ACHN (cell line): ENCODE measurements around the gene USP53.
"Not testable (repeated sequence)": the region's sequence is repeated elsewhere in the genome, so short reads cannot be mapped to it uniquely, and the experiment has no call there.

Experiments used
- DNase-seq: peaks from one replicate; pipeline ENCODE4 v3.0.0-alpha.2; 2015
- in situ Hi-C: cut with HindIII; loops from 2 replicates; pipeline ENCODE4 v1.10.0; 2017; ENCODE audit warnings: low sequenced_read_pairs, low pct_ligation_motif_present, low pct_unique_long_range_greater_than_20kb

The USP53 gene

GRCh38 chr4:119218093-119218492 is 5.6 kb downstream of the USP53 start:
- in situ Hi-C loops, result no loop called here
- no peak for DNase-seq

- DNase-seq, result no peak
- in situ Hi-C loops, result no loop called here
These were observed 8.9 kb downstream of the USP53 start for GRCh38 chr4:119221412-119221811.

GRCh38 chr4:119227690-119228089 is 15.2 kb downstream of the USP53 start:
- DNase-seq, result no peak
- in situ Hi-C loops, result no loop called here

DNA sequence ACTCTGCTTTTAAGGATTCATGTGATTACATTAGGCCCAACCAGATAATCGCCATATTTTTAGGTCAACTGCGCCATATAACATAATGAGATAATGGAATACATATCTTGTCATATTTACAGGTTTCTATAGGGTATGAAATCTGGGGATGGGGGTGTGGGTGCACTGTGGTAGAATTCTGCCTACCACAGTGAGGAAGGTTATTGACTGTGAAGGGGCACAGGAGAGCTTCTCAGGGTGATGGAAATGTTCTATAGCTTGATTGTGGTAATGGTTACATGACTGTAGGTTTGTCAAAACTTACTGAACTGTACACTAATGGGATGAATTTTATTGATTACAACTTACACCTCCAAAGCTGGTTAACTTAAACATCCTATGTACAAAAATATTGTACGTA is 15.9 kb downstream of the USP53 start:
- no peak for DNase-seq
- in situ Hi-C loops, result no loop called here

DNA sequence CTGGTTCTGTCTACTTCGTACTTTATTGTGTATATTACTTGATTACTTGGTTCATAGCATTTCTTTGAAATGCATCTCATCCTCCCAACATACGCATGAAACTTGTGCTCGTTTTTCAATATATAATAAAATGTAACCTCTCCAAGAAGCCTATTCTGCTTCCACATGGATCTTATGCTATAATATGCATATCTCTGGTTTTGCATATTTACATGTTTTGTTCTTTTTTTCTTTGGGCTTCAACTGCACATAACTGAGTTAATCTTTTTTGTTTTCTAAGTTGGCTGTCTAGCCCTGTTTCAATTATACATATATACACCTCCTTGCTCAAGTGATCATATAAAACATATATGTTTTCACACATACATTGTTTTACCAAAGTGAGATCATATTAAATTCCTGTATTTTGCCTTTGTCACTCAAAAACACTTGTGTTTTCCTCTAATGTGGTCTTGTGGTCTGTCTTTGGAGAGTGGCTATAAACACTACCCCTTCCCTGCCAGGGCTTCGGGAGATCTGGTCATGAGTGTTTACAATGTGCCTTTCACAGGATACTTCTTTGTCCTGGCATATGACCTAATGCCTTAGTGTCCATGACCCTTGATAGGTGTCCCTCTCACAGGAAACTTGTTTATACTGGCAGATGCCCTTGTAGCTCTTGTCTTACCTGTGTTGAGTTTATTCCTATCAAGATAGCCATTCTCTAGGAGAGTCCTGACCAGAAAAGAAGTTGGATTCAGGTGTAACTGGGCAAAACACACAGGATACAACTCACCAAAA is 17.6 kb downstream of the USP53 start:
- no peak for DNase-seq
- in situ Hi-C loops, result no loop called here

GRCh38 chr4:119231491-119231890 is 19.0 kb downstream of the USP53 start:
- no peak for DNase-seq
- in situ Hi-C loops, result no loop called here

DNA sequence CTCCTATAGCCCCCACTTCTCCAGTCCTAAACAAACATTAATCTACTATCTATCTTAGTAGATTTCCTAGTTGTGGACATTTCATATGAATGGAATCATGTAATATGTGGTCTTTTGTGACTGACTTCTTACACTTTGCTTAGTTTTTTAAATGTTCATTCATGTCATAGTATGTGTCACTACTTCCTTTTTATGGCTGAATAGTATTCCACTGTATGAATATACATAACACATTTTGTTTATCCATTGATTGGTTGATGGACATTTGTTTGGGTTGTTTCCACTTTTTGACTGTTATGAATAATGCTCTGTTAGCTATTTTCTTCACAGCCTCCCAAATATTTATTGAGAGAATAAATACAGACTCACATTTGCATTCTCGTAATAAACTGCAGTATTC is 19.8 kb downstream of the USP53 start:
- in situ Hi-C loops, result no loop called here
- no peak for DNase-seq

DNA sequence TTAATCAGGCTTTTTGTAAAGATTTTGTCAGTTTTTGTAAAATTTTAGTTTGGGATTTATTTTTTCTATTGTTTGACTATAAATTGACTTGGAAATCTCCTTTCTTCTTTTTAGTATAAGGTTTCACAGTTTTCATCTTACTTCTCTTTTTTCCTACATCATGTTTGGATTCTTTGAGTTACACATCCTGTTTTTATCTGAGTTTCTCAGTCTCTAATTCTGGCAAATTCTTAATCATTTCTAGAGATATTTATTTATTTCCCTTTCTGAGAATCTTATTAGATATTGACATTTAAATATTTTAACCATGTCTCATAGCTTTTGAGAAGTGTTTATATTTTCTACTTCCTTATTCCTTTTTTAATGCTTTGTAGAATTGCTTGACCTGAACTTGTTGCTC is 20.7 kb downstream of the USP53 start:
- no peak for DNase-seq
- in situ Hi-C loops, result no loop called here

GRCh38 chr4:119233750-119234149 is 21.2 kb downstream of the USP53 start:
- DNase-seq, result no peak
- in situ Hi-C loops, result no loop called here

GRCh38 chr4:119237201-119237600 is 24.7 kb downstream of the USP53 start:
- DNase-seq, result no peak
- in situ Hi-C loops, result no loop called here

- in situ Hi-C loops, result no loop called here
- no peak for DNase-seq
These were observed 25.1 kb downstream of the USP53 start for GRCh38 chr4:119237642-119238041.

- no peak for DNase-seq
- in situ Hi-C loops, result no loop called here
These were observed 25.7 kb downstream of the USP53 start for GRCh38 chr4:119238068-119238722.

DNA sequence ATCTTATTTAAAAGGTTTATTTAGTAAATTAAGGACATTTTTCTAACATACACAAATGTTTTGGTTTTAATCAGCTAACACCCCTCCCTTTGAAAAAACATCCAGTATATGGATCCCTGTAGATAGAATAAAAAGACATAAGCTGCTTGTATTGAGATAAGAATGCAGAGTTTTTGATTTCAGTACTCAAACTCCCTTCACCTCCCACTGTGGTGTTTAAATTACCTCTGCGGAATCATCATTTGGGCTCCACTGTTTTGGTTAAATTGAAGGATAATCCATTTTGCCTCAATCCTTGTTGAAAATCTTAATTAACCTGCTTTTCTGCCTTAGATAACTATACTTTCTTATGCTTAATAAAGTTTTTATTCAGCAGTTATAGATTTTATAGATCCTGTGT is 27.6 kb downstream of the USP53 start:
- in situ Hi-C loops, result no loop called here
- DNase-seq, result no peak

GRCh38 chr4:119240568-119240967 is 28.1 kb downstream of the USP53 start:
- DNase-seq, result no peak
- in situ Hi-C loops, result no loop called here

DNA sequence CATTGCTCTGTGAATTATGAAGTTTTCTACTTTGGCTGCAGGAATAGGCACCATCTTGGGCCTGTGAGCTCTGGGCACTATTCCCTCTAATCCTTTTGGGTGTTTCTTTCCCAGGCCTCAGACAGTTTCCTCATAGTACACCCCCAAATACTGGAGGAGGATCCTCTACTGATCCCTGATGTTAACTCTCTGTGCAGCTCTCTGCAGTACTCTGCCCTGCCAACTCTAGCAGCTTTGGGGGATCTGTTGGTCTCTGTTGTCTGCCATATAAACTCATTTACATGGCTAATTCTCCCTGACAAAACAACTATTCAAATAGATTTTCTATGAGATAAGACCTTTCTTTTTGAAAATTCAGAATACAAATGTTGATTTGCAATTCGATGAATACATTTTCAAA is 29.9 kb downstream of the USP53 start:
- DNase-seq, result no peak
- in situ Hi-C loops, result no loop called here

DNA sequence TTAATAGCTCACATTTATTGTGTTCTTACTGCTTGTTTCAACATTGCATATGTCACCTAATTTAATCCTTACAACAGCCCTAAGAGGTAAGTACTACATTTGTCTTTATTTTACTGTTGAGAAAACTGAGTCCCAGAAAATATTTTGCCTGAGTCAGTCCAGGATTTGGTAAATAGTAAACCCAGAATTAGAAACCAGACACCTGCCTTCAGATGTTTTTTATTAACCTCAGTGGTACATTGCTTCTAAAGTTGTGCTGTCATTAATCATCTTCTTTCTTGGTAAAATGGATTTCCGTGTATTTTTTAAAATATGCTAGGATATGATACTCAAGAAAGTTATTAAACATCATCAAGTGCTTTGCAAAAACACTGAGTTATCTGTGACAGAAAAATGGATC is 31.4 kb downstream of the USP53 start:
- DNase-seq, result no peak
- in situ Hi-C loops, result no loop called here

- no peak for DNase-seq
- in situ Hi-C loops, result no loop called here
These were observed 31.8 kb downstream of the USP53 start for GRCh38 chr4:119244344-119244743.

- no peak for DNase-seq
- in situ Hi-C loops, result no loop called here
These were observed 32.3 kb downstream of the USP53 start for GRCh38 chr4:119244832-119245231.

DNA sequence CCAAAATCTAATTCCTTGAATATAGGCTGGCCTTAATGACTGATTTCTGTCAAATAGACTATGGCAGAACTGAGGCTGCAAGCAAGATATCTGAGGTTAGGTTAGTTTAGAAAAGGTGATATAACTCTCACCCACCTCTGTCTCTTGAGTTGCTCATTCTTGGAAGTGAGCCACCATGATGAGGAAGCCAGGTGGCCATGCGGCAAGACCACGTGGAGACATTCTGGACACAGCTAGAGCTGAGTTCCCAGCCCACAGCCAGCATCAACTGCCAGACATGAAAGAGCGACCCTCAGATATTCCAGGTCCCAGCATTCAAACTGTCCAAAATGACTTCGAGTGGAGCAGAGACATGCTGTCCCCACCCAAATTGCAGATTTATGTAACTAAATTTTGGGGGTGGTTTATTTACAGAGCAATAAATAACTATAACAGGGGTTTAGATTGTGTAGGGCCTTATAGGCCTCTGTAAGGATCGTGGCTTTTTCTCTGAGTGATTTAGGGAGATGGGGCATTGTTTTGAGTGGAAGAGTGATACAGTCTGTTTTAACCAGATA is 33.7 kb downstream of the USP53 start:
- no peak for DNase-seq
- in situ Hi-C loops, result no loop called here

DNA sequence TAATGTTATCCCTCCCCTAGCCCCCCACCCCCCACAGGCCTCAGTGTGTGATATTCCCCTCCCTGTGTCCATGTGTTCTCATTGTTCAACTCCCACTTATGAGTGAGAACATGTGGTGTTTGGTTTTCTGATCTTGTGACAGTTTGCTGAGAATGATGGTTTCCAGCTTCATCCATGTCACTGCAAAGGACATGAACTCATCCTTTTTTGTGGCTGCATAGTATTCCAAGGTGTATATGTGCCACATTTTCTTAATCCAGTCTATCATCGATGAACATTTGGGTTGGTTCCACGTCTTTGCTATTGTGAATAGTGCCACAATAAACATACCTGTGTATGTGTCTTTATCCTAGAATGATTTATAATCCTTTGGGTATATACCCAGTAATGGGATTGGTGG is 38.5 kb downstream of the USP53 start:
- in situ Hi-C loops, DNase-seq: not testable (repeated sequence)
